IMR-90 (cell line): ENCODE results near the gene STX16. TPM values are rescaled to one million over a fixed set of nuclear protein-coding genes. Genes with fewer than 3 reads are reported as not detected.

ENCODE experiments used
- ATAC-seq: fragments of 200-7000 bp; cut with Tn5 transposase; 2 replicates; pipeline ENCODE4 v1.9.1; 2020; ENCODE audit warnings: low read depth, mild to moderate bottlenecking, moderate library complexity
- BruUV-seq: library from RNA; stranded (reverse); fragments of 400-500 nt; replicated peaks from 2 replicates; lab custom pipeline; 2021; lab: Mats Ljungman, UMichigan
- CTCF ChIA-PET: fragments of 300-600 bp; formaldehyde crosslinking; extraction: SDS; loops from one replicate; lab custom pipeline; 2021; ENCODE audit warnings: antibody characterized with exemption; lab: Yijun Ruan, JAX
- POLR2A ChIA-PET: fragments of 300-600 bp; sonication (Branson Sonifier 250); formaldehyde crosslinking; loops from one replicate; lab custom pipeline; 2022; ENCODE audit warnings: antibody characterized with exemption; ENCODE audit not compliant: unreplicated experiment; lab: Charles Lee
- DNase-seq: peaks from one replicate; pipeline ENCODE4 v3.0.0; 2013
- H2AFZ ChIP-seq: replicated peaks from 2 replicates; pipeline ENCODE3; 2013; ENCODE audit warnings: low read length, mild to moderate bottlenecking; ENCODE audit not compliant: poor library complexity
- H2AK5ac ChIP-seq: 2 replicates; pipeline ENCODE4 v1.6.1; 2013; ENCODE audit warnings: low read depth, low read length, inconsistent platforms
- H2AK9ac ChIP-seq: replicated peaks from 2 replicates; pipeline ENCODE3; 2013; ENCODE audit warnings: mild to moderate bottlenecking, low read depth, low read length, moderate library complexity; ENCODE audit not compliant: poor library complexity
- H2BK120ac ChIP-seq: 2 replicates; pipeline ENCODE4 v1.6.1; 2013; ENCODE audit warnings: low read depth, low read length, inconsistent platforms
- H2BK15ac ChIP-seq: 3 replicates; pipeline ENCODE4 v1.6.1; 2013; ENCODE audit warnings: low read depth, low read length, inconsistent platforms
- H2BK20ac ChIP-seq: 2 replicates; pipeline ENCODE4 v1.6.1; 2013; ENCODE audit warnings: low read depth, mild to moderate bottlenecking, inconsistent platforms, low read length, moderate library complexity
- H2BK5ac ChIP-seq: 2 replicates; pipeline ENCODE4 v1.6.1; 2013; ENCODE audit warnings: mild to moderate bottlenecking, low read depth, low read length, inconsistent platforms; ENCODE audit not compliant: poor library complexity, severe bottlenecking
- H3K14ac ChIP-seq: replicated peaks from 2 replicates; pipeline ENCODE4 v1.6.1; 2013; ENCODE audit warnings: low read depth, low read length, inconsistent platforms
- H3K18ac ChIP-seq: 2 replicates; pipeline ENCODE4 v1.6.1; 2013; ENCODE audit warnings: low read depth, low read length, control low read depth
- H3K23ac ChIP-seq: 2 replicates; pipeline ENCODE4 v1.6.1; 2013; ENCODE audit warnings: low read depth, low read length, inconsistent platforms
- H3K27ac ChIP-seq: 2 replicates; pipeline ENCODE4 v1.5.1; 2013; ENCODE audit warnings: mild to moderate bottlenecking, control low read depth, low read length; ENCODE audit not compliant: insufficient read depth
- H3K27me3 ChIP-seq: 2 replicates; pipeline ENCODE4 v1.6.1; 2013; ENCODE audit warnings: low read length; ENCODE audit not compliant: control insufficient read depth, insufficient read depth
- H3K36me3 ChIP-seq: 2 replicates; pipeline ENCODE4 v1.6.1; 2013; ENCODE audit warnings: low read length, mixed read lengths; ENCODE audit not compliant: control insufficient read depth, insufficient read depth
- H3K4ac ChIP-seq: 2 replicates; pipeline ENCODE4 v1.6.1; 2013; ENCODE audit warnings: low read depth, low read length, inconsistent platforms
- H3K4me1 ChIP-seq: 2 replicates; pipeline ENCODE4 v1.6.1; 2013; ENCODE audit warnings: low read length, mixed read lengths; ENCODE audit not compliant: control insufficient read depth, insufficient read depth
- H3K4me2 ChIP-seq: 2 replicates; pipeline ENCODE4 v1.6.1; 2013; ENCODE audit warnings: low read depth, mild to moderate bottlenecking, control low read depth, low read length, moderate library complexity
- H3K4me3 ChIP-seq: 2 replicates; pipeline ENCODE4 v1.5.1; 2013; ENCODE audit warnings: low read depth, mild to moderate bottlenecking, control low read depth, low read length, moderate library complexity; ENCODE audit not compliant: insufficient read depth
- H3K56ac ChIP-seq: 2 replicates; pipeline ENCODE4 v1.6.1; 2013; ENCODE audit warnings: low read length, inconsistent platforms; ENCODE audit not compliant: insufficient read depth; ENCODE audit errors: extremely low read depth
- H3K79me1 ChIP-seq, 2 experiments: 2 replicates each; pipeline ENCODE4 v1.6.1; 2013; ENCODE audit warnings: low read length in 2 of 2, inconsistent platforms in 1 of 2, low read depth in 1 of 2
- H3K9ac ChIP-seq: 2 replicates; pipeline ENCODE4 v1.6.1; 2013; ENCODE audit warnings: low read depth, low read length, control low read depth
- H3K9me1 ChIP-seq: 2 replicates; pipeline ENCODE4 v1.6.1; 2013; ENCODE audit warnings: low read length, inconsistent platforms; ENCODE audit not compliant: insufficient read depth
- H3K9me3 ChIP-seq: 2 replicates; pipeline ENCODE4 v1.6.1; 2013; ENCODE audit warnings: low read length; ENCODE audit not compliant: control insufficient read depth, insufficient read depth
- H4K20me1 ChIP-seq: 2 replicates; pipeline ENCODE4 v1.6.1; 2013; ENCODE audit warnings: low read length, inconsistent platforms; ENCODE audit not compliant: insufficient read depth
- H4K5ac ChIP-seq: 2 replicates; pipeline ENCODE4 v1.6.1; 2013; ENCODE audit warnings: mild to moderate bottlenecking, low read depth, low read length, control low read depth
- H4K8ac ChIP-seq, 2 experiments: 2 replicates each; pipeline ENCODE4 v1.6.1; 2013; ENCODE audit warnings: low read depth in 2 of 2, low read length in 2 of 2, control low read depth in 1 of 2, inconsistent platforms in 1 of 2
- H4K91ac ChIP-seq: 2 replicates; pipeline ENCODE4 v1.6.1; 2013; ENCODE audit warnings: low read depth, low read length, inconsistent platforms; ENCODE audit not compliant: insufficient read depth
- BHLHE40 ChIP-seq: fragments of 150-350 bp; IDR thresholded peaks from 2 replicates; pipeline ENCODE4 v1.6.1; 2016; ENCODE audit warnings: mild to moderate bottlenecking, low read depth, low read length
- CEBPB ChIP-seq: IDR thresholded peaks from 2 replicates; pipeline ENCODE4 v1.6.1; 2012; ENCODE audit warnings: low read depth, low read length, improper control_type of control experiment
- CHD1 ChIP-seq: IDR thresholded peaks from 2 replicates; pipeline ENCODE4 v1.6.1; 2012; ENCODE audit warnings: low read depth, low read length, improper control_type of control experiment
- CTCF ChIP-seq: conservative IDR thresholded peaks from 2 replicates; pipeline ENCODE4 v1.5.1; 2012; ENCODE audit warnings: mild to moderate bottlenecking, low read depth, low read length, improper control_type of control experiment
- ELK1 ChIP-seq: fragments of 150-350 bp; IDR thresholded peaks from 2 replicates; pipeline ENCODE4 v1.6.1; 2016; ENCODE audit warnings: low read depth, mild to moderate bottlenecking, low read length, moderate library complexity, borderline replicate concordance
- FOS ChIP-seq: fragments of 150-350 bp; IDR thresholded peaks from 2 replicates; pipeline ENCODE4 v1.6.1; 2016; ENCODE audit warnings: low read depth, low read length
- MAFK ChIP-seq: IDR thresholded peaks from 2 replicates; pipeline ENCODE4 v1.6.1; 2012; ENCODE audit warnings: low read depth, low read length, improper control_type of control experiment
- MAZ ChIP-seq: IDR thresholded peaks from 2 replicates; pipeline ENCODE4 v1.6.1; 2012; ENCODE audit warnings: low read depth, mild to moderate bottlenecking, low read length, improper control_type of control experiment, moderate library complexity, borderline replicate concordance
- MXI1 ChIP-seq: IDR thresholded peaks from 2 replicates; pipeline ENCODE4 v1.6.1; 2012; ENCODE audit warnings: low read depth, mild to moderate bottlenecking, low read length, moderate library complexity, borderline replicate concordance
- NFE2L2 ChIP-seq: fragments of 150-350 bp; IDR thresholded peaks from 2 replicates; pipeline ENCODE4 v1.6.1; 2016; ENCODE audit warnings: low read depth, mild to moderate bottlenecking, low read length
- POLR2A ChIP-seq: IDR thresholded peaks from 2 replicates; pipeline ENCODE4 v1.6.1; 2012; ENCODE audit warnings: mild to moderate bottlenecking, low read depth, low read length
- RAD21 ChIP-seq: IDR thresholded peaks from 2 replicates; pipeline ENCODE4 v1.6.1; 2012; ENCODE audit warnings: low read length, improper control_type of control experiment
- RCOR1 ChIP-seq: IDR thresholded peaks from 2 replicates; pipeline ENCODE4 v1.6.1; 2012; ENCODE audit warnings: mild to moderate bottlenecking, low read length, improper control_type of control experiment; ENCODE audit not compliant: insufficient replicate concordance
- RFX5 ChIP-seq: IDR thresholded peaks from 2 replicates; pipeline ENCODE4 v1.8.0; 2012; ENCODE audit warnings: low read depth, mild to moderate bottlenecking, low read length, moderate library complexity
- SMC3 ChIP-seq: fragments of 150-350 bp; IDR thresholded peaks from 2 replicates; pipeline ENCODE4 v1.6.1; 2016; ENCODE audit warnings: low read depth, mild to moderate bottlenecking, antibody characterized with exemption, low read length, moderate library complexity
- USF2 ChIP-seq: fragments of 150-350 bp; IDR thresholded peaks from 2 replicates; pipeline ENCODE4 v1.6.1; 2017; ENCODE audit warnings: mild to moderate bottlenecking, antibody characterized with exemption, low read length, low read depth
- WGBS, 2 experiments: methylation state at CpG; one replicate each; pipeline versions ENCODE4 v1.1.5 to v1.1.7; 2013; ENCODE audit warnings: missing lambda C conversion rate in 2 of 2; ENCODE audit not compliant: insufficient read length in 1 of 2; ENCODE audit errors: extremely low coverage in 2 of 2; 5-methylcytosine and 5-hydroxymethylcytosine counted together
- dilution Hi-C: fragments of 300-500 bp; cut with HindIII; formaldehyde crosslinking; loops from one replicate; pipeline ENCODE4 v1.14.3; 2018; ENCODE audit warnings: low sequenced_read_pairs; ENCODE audit not compliant: unreplicated experiment
- in situ Hi-C: fragments of 300-500 bp; cut with MboI; formaldehyde crosslinking; loops from 3 replicates; pipeline ENCODE4 v1.14.3; 2019; ENCODE audit warnings: low sequenced_read_pairs, inconsistent platforms, mixed read lengths
- intact Hi-C: fragments of 100-400 bp; cut with micrococcal nuclease; formaldehyde crosslinking; loops from 2 replicates; pipeline ENCODE4 v1.10.0; 2022
- polyA plus RNA-seq, 3 experiments: library from polyadenylated mRNA; depleted of rRNA; stranded (reverse); fragments of >200 nt; gene quantifications; 2 replicates each; pipeline ENCODE4 v1.2.3, GENCODE V29; 2012; ENCODE audit warnings: low replicate concordance in 1 of 3
- total RNA-seq: library from RNA; depleted of rRNA; stranded (reverse); fragments of >200 nt; gene quantifications from 2 replicates; pipeline ENCODE4 v1.2.3, GENCODE V29; 2012

STX16 gene
- total and polyA plus RNA-seq, 2 of the 4 experiments (the other 2 are of a cell fraction), result 26.9 to 58.2 TPM

GRCh38 chr20:58702161-58702510, 51.1 kb downstream of the STX16 start:
- H2BK120ac ChIP-seq, result no peak overlapping the region
- no TSS peak for BruUV-seq
- H4K5ac ChIP-seq, result no peak overlapping the region
- CTCF ChIA-PET, result interaction anchor here (0.6 kb wide), 1 partner anchor 52 kb away, joined by 3 read pairs; no protein-coding TSS in a partner anchor
- in situ Hi-C loops (no loop called here), intact Hi-C loops (no loop called here), dilution Hi-C loops (no loop called here)
- no peak overlapping the region for H2AFZ ChIP-seq
- no peaks in the 10 kb centered on the region; the same call in 1 of the 2 replicates for H3K9me1 ChIP-seq
- H3K27ac ChIP-seq, result no peak overlapping the region
- H2AK9ac ChIP-seq, result no peak overlapping the region
- H4K91ac ChIP-seq, result no peak overlapping the region
- H3K9me3 ChIP-seq, result no peaks in the 10 kb centered on the region
- peaks cover 32% of the 10 kb centered on the region for H3K36me3 ChIP-seq
- no peak overlapping the region for H3K56ac ChIP-seq
- no peak overlapping the region for H2BK20ac ChIP-seq
- no peaks in the 10 kb centered on the region for H4K20me1 ChIP-seq
- no peak overlapping the region for H3K18ac ChIP-seq
- no peaks in the 10 kb centered on the region for H3K27me3 ChIP-seq
- DNase-seq (no peak), ATAC-seq (no peak)
- H3K4me3 ChIP-seq, result no peak overlapping the region
- no peak overlapping the region for H3K23ac ChIP-seq
- H3K9ac ChIP-seq, result no peak overlapping the region
- H3K79me1 ChIP-seq, result no peaks in the 10 kb centered on the region
- peaks cover 6% of the 10 kb centered on the region for H3K4me1 ChIP-seq
- TF ChIP-seq MAZ (no peak), USF2 (no peak), POLR2A (no peak), RCOR1 (no peak), CTCF (no peak), NFE2L2 (no peak), CEBPB (no peak), ELK1 (no peak), MXI1 (no peak), FOS (no peak), CHD1 (no peak), SMC3 (no peak), RAD21 (no peak), MAFK (no peak), RFX5 (no peak), BHLHE40 (no peak)
- no peak overlapping the region for H2BK5ac ChIP-seq
- no peak overlapping the region for H3K4me2 ChIP-seq
- no peak overlapping the region for H3K4ac ChIP-seq
- 100% methylated on average over 3 of the region's 9 CpGs; no CpG with 5 or more reads in 1 of the 2 experiments for WGBS, 2 experiments
- POLR2A ChIA-PET, result no interaction called here
- no peak overlapping the region for H2BK15ac ChIP-seq
- H3K14ac ChIP-seq, result no peak overlapping the region
- no peak overlapping the region for H2AK5ac ChIP-seq
- H4K8ac ChIP-seq, result no peak overlapping the region
